ENCODE measurements around the gene IMPA2.

DNA sequence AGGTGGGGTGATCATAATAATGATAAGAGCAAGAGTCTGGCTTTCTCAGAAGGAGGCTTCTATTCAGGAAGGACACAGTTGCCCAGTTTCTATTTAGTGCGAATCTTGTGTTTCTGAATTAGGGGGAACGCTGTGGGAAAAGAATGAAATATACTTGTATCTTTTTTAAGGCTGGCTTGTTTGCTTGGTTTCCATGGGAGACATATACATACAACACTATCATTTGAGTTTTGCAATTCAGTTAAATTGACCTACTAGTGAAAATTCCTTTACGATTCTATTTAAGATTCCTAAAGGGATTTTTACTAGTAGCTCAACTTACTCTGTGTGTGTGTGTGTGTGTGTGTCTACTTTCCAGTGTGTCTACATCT, 87.6 kb downstream of the IMPA2 start:
- TF ChIP-seq, protein P1, sequence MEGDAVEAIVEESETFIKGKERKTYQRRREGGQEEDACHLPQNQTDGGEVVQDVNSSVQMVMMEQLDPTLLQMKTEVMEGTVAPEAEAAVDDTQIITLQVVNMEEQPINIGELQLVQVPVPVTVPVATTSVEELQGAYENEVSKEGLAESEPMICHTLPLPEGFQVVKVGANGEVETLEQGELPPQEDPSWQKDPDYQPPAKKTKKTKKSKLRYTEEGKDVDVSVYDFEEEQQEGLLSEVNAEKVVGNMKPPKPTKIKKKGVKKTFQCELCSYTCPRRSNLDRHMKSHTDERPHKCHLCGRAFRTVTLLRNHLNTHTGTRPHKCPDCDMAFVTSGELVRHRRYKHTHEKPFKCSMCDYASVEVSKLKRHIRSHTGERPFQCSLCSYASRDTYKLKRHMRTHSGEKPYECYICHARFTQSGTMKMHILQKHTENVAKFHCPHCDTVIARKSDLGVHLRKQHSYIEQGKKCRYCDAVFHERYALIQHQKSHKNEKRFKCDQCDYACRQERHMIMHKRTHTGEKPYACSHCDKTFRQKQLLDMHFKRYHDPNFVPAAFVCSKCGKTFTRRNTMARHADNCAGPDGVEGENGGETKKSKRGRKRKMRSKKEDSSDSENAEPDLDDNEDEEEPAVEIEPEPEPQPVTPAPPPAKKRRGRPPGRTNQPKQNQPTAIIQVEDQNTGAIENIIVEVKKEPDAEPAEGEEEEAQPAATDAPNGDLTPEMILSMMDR (IDR thresholded peaks at IDR 0.05; ENCODE audit: low read depth, low read length) = no peak
- TF ChIP-seq POLR2A (IDR thresholded peaks at IDR 0.05; ENCODE audit: extremely low read depth, insufficient read length) (no peak), MYC (IDR thresholded peaks at IDR 0.05; ENCODE audit: low read depth, low read length) (no peak)
- TF ChIP-seq, protein P2, sequence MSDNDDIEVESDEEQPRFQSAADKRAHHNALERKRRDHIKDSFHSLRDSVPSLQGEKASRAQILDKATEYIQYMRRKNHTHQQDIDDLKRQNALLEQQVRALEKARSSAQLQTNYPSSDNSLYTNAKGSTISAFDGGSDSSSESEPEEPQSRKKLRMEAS (IDR thresholded peaks at IDR 0.05; ENCODE audit: low read depth, low read length) = no peak
